Brain pericyte (primary cell): ENCODE measurements around the gene CC2D2B.

Experiments used
- DNase-seq: peaks from one replicate; pipeline ENCODE4 v3.0.0-alpha.2; 2012; ENCODE audit warnings: low read depth, low spot score

CC2D2B gene

GRCh38 chr10:96075977-96076376, 168.2 kb downstream of the CC2D2B start:
- no peak for DNase-seq

- no peak for DNase-seq
Observed at GRCh38 chr10:96077156-96077555, 169.4 kb downstream of the CC2D2B start.

- no peak for DNase-seq
Observed at GRCh38 chr10:96082153-96082552, 174.4 kb downstream of the CC2D2B start.
